ENCODE measurements around the gene UBL4B. TPM values are rescaled to one million over a fixed set of nuclear protein-coding genes. Genes with fewer than 3 reads are reported as not detected.

Gene UBL4B
- polyA plus RNA-seq, 4 donors, result not detected

- no peak for FAIRE-seq
- DNase-seq, result no peak
- Histone ChIP-seq H3K36me3 (ENCODE audit: control insufficient read depth in 3 of 3, insufficient read depth in 2 of 3, low read depth in 1 of 3, low read length in 3 of 3) (no peaks in the 10 kb centered on the region), H3K4me3 (ENCODE audit: low read depth in 1 of 3, low read length in 3 of 3) (no peak overlapping the region), H3K27ac (ENCODE audit: low read depth in 1 of 3, low read length in 2 of 3) (no peak overlapping the region), H3K4me1 (ENCODE audit: control insufficient read depth in 3 of 3, insufficient read depth in 2 of 3, low read depth in 1 of 3, low read length in 2 of 3) (no peaks in the 10 kb centered on the region), H3K27me3 (ENCODE audit: control insufficient read depth in 3 of 3, insufficient read depth in 3 of 3, low read length in 3 of 3) (peaks cover 0 to 36% (median 5%) of the 10 kb centered on the region in 3 donors), H3K9me3 (ENCODE audit: control insufficient read depth in 2 of 2, insufficient read depth in 1 of 2, low read depth in 1 of 2, low read length in 1 of 2) (no peaks in the 10 kb centered on the region)
- 64 to 67% (median 65%) methylated on average over 5 of the region's 5 CpGs for WGBS, 3 donors
Observed at GRCh38 chr1:110113551-110113950, 1.3 kb downstream of the UBL4B start.

GRCh38 chr1:110114173-110114572 is 1.9 kb downstream of the UBL4B start:
- WGBS, 3 donors, result 77 to 88% (median 83%) methylated on average over 5 of the region's 5 CpGs
- H3K4me1 ChIP-seq (ENCODE audit: control insufficient read depth in 3 of 3, insufficient read depth in 2 of 3, low read depth in 1 of 3, low read length in 2 of 3), result no peaks in the 10 kb centered on the region
- DNase-seq (no peak), FAIRE-seq (no peak)
- H3K9me3 ChIP-seq (ENCODE audit: control insufficient read depth in 2 of 2, insufficient read depth in 1 of 2, low read depth in 1 of 2, low read length in 1 of 2), result no peaks in the 10 kb centered on the region
- H3K36me3 ChIP-seq (ENCODE audit: control insufficient read depth in 3 of 3, insufficient read depth in 2 of 3, low read depth in 1 of 3, low read length in 3 of 3), result no peaks in the 10 kb centered on the region
- H3K27me3 ChIP-seq (ENCODE audit: control insufficient read depth in 3 of 3, insufficient read depth in 3 of 3, low read length in 3 of 3), result peaks cover 0 to 35% (median 5%) of the 10 kb centered on the region in 3 donors
- no peak overlapping the region for H3K4me3 ChIP-seq (ENCODE audit: low read depth in 1 of 3, low read length in 3 of 3)
- no peak overlapping the region for H3K27ac ChIP-seq (ENCODE audit: low read depth in 1 of 3, low read length in 2 of 3)

GRCh38 chr1:110114784-110115183 is 2.5 kb downstream of the UBL4B start:
- no peak overlapping the region for H3K27ac ChIP-seq (ENCODE audit: low read depth in 1 of 3, low read length in 2 of 3)
- H3K27me3 ChIP-seq (ENCODE audit: control insufficient read depth in 3 of 3, insufficient read depth in 3 of 3, low read length in 3 of 3), result peaks cover 0 to 30% (median 5%) of the 10 kb centered on the region in 3 donors
- FAIRE-seq (no peak), DNase-seq (no peak)
- 56 to 78% (median 73%) methylated on average over 5 of the region's 5 CpGs for WGBS, 3 donors
- H3K9me3 ChIP-seq (ENCODE audit: control insufficient read depth in 2 of 2, insufficient read depth in 1 of 2, low read depth in 1 of 2, low read length in 1 of 2), result no peaks in the 10 kb centered on the region
- H3K36me3 ChIP-seq (ENCODE audit: control insufficient read depth in 3 of 3, insufficient read depth in 2 of 3, low read depth in 1 of 3, low read length in 3 of 3), result no peaks in the 10 kb centered on the region
- no peak overlapping the region for H3K4me3 ChIP-seq (ENCODE audit: low read depth in 1 of 3, low read length in 3 of 3)
- H3K4me1 ChIP-seq (ENCODE audit: control insufficient read depth in 3 of 3, insufficient read depth in 2 of 3, low read depth in 1 of 3, low read length in 2 of 3), result no peaks in the 10 kb centered on the region

- peaks cover 0 to 25% (median 5%) of the 10 kb centered on the region in 3 donors for H3K27me3 ChIP-seq (ENCODE audit: control insufficient read depth in 3 of 3, insufficient read depth in 3 of 3, low read length in 3 of 3)
- DNase-seq, result no peak
Observed at GRCh38 chr1:110118636-110119396, 6.6 kb downstream of the UBL4B start.

GRCh38 chr1:110119843-110120242 is 7.6 kb downstream of the UBL4B start:
- no peaks in the 10 kb centered on the region for H3K36me3 ChIP-seq (ENCODE audit: control insufficient read depth in 3 of 3, insufficient read depth in 2 of 3, low read depth in 1 of 3, low read length in 3 of 3)
- H3K27ac ChIP-seq (ENCODE audit: low read depth in 1 of 3, low read length in 2 of 3), result no peak overlapping the region
- FAIRE-seq (no peak), DNase-seq (peak in 1 of 2 donors; percentile 45)
- peaks cover 0 to 3% of the 10 kb centered on the region in 2 donors for H3K9me3 ChIP-seq (ENCODE audit: control insufficient read depth in 2 of 2, insufficient read depth in 1 of 2, low read depth in 1 of 2, low read length in 1 of 2)
- H3K4me1 ChIP-seq (ENCODE audit: control insufficient read depth in 3 of 3, insufficient read depth in 2 of 3, low read depth in 1 of 3, low read length in 2 of 3), result no peaks in the 10 kb centered on the region
- WGBS, 3 donors, result 38 to 75% (median 58%) methylated on average over 2 to 3 of the region's 3 CpGs
- peaks cover 0 to 16% (median 3%) of the 10 kb centered on the region in 3 donors for H3K27me3 ChIP-seq (ENCODE audit: control insufficient read depth in 3 of 3, insufficient read depth in 3 of 3, low read length in 3 of 3)
- H3K4me3 ChIP-seq (ENCODE audit: low read depth in 1 of 3, low read length in 3 of 3), result no peak overlapping the region

More at GRCh38 chr1:110118636-110119396, 6.6 kb downstream of the UBL4B start:
- WGBS, 3 donors, result 56 to 63% (median 56%) methylated on average over 7 of the region's 7 CpGs
- Histone ChIP-seq H3K4me3 (ENCODE audit: low read depth in 1 of 3, low read length in 3 of 3) (no peak overlapping the region), H3K9me3 (ENCODE audit: control insufficient read depth in 2 of 2, insufficient read depth in 1 of 2, low read depth in 1 of 2, low read length in 1 of 2) (peaks cover 0 to 3% of the 10 kb centered on the region in 2 donors), H3K27ac (ENCODE audit: low read depth in 1 of 3, low read length in 2 of 3) (no peak overlapping the region), H3K36me3 (ENCODE audit: control insufficient read depth in 3 of 3, insufficient read depth in 2 of 3, low read depth in 1 of 3, low read length in 3 of 3) (no peaks in the 10 kb centered on the region), H3K4me1 (ENCODE audit: control insufficient read depth in 3 of 3, insufficient read depth in 2 of 3, low read depth in 1 of 3, low read length in 2 of 3) (no peaks in the 10 kb centered on the region)
- FAIRE-seq, result no peak

GRCh38 chr1:110120960-110121561 is 8.8 kb downstream of the UBL4B start:
- Histone ChIP-seq H3K27me3 (ENCODE audit: control insufficient read depth in 3 of 3, insufficient read depth in 3 of 3, low read length in 3 of 3) (peaks cover 0 to 5% (median 3%) of the 10 kb centered on the region in 3 donors), H3K4me3 (ENCODE audit: low read depth in 1 of 3, low read length in 3 of 3) (no peak overlapping the region), H3K9me3 (ENCODE audit: control insufficient read depth in 2 of 2, insufficient read depth in 1 of 2, low read depth in 1 of 2, low read length in 1 of 2) (peaks cover 0 to 13% of the 10 kb centered on the region in 2 donors), H3K36me3 (ENCODE audit: control insufficient read depth in 3 of 3, insufficient read depth in 2 of 3, low read depth in 1 of 3, low read length in 3 of 3) (no peaks in the 10 kb centered on the region), H3K27ac (ENCODE audit: low read depth in 1 of 3, low read length in 2 of 3) (no peak overlapping the region), H3K4me1 (ENCODE audit: control insufficient read depth in 3 of 3, insufficient read depth in 2 of 3, low read depth in 1 of 3, low read length in 2 of 3) (no peaks in the 10 kb centered on the region)
- FAIRE-seq (no peak), DNase-seq (no peak)
- WGBS, 3 donors, result 38 to 67% (median 53%) methylated on average over 12 of the region's 12 CpGs

- Histone ChIP-seq H3K27me3 (ENCODE audit: control insufficient read depth in 3 of 3, insufficient read depth in 3 of 3, low read length in 3 of 3) (peaks cover 0 to 11% (median 10%) of the 10 kb centered on the region in 3 donors), H3K4me1 (ENCODE audit: control insufficient read depth in 3 of 3, insufficient read depth in 2 of 3, low read depth in 1 of 3, low read length in 2 of 3) (no peaks in the 10 kb centered on the region), H3K9me3 (ENCODE audit: control insufficient read depth in 2 of 2, insufficient read depth in 1 of 2, low read depth in 1 of 2, low read length in 1 of 2) (peaks cover 0 to 17% of the 10 kb centered on the region in 2 donors), H3K4me3 (ENCODE audit: low read depth in 1 of 3, low read length in 3 of 3) (no peak overlapping the region), H3K27ac (ENCODE audit: low read depth in 1 of 3, low read length in 2 of 3) (no peak overlapping the region), H3K36me3 (ENCODE audit: control insufficient read depth in 3 of 3, insufficient read depth in 2 of 3, low read depth in 1 of 3, low read length in 3 of 3) (no peaks in the 10 kb centered on the region)
- 63 to 78% (median 74%) methylated on average over 3 of the region's 3 CpGs for WGBS, 3 donors
- FAIRE-seq (no peak), DNase-seq (no peak)
Observed at GRCh38 chr1:110123224-110123623, 11.0 kb downstream of the UBL4B start.

- Histone ChIP-seq H3K4me1 (ENCODE audit: control insufficient read depth in 3 of 3, insufficient read depth in 2 of 3, low read depth in 1 of 3, low read length in 2 of 3) (peaks cover 0 to 3% (median 0%) of the 10 kb centered on the region in 3 donors), H3K36me3 (ENCODE audit: control insufficient read depth in 3 of 3, insufficient read depth in 2 of 3, low read depth in 1 of 3, low read length in 3 of 3) (no peaks in the 10 kb centered on the region), H3K9me3 (ENCODE audit: control insufficient read depth in 2 of 2, insufficient read depth in 1 of 2, low read depth in 1 of 2, low read length in 1 of 2) (peaks cover 0 to 17% of the 10 kb centered on the region in 2 donors), H3K4me3 (ENCODE audit: low read depth in 1 of 3, low read length in 3 of 3) (no peak overlapping the region), H3K27ac (ENCODE audit: low read depth in 1 of 3, low read length in 2 of 3) (no peak overlapping the region), H3K27me3 (ENCODE audit: control insufficient read depth in 3 of 3, insufficient read depth in 3 of 3, low read length in 3 of 3) (peaks cover 0 to 32% (median 29%) of the 10 kb centered on the region in 3 donors)
- WGBS, 3 donors, result 94 to 98% (median 98%) methylated on average over 4 of the region's 4 CpGs
- FAIRE-seq, result no peak
- no peak for DNase-seq
Observed at GRCh38 chr1:110125810-110126209, 13.6 kb downstream of the UBL4B start.

All from small intestine (tissue), 7 donors.